DMS114 treated with DMSO at 0.1 percent for 48 hours (cell line): ENCODE results near the gene RXFP3.
"Not testable (repeated sequence)": the region's sequence is repeated elsewhere in the genome, so short reads cannot be mapped to it uniquely, and the experiment has no call there.

Experiments
- DNase-seq: peaks from one replicate; lab custom pipeline; 2025; ENCODE audit not compliant: unreplicated experiment; lab: John Stamatoyannopoulos, UW

Gene RXFP3

GRCh38 chr5:33936381-33937016 is at the start of gene RXFP3:
TSS of gene RXFP3 (plus strand) at chr5:33936386. CDS start at chr5:33936741, 355 bp downstream.
- no peak for DNase-seq

GRCh38 chr5:33887268-33887667 is 48.9 kb upstream of the RXFP3 start:
- DNase-seq, result no peak

GRCh38 chr5:33888587-33888986 is 47.6 kb upstream of the RXFP3 start:
- DNase-seq, result no peak

GRCh38 chr5:33890131-33891032 is 45.8 kb upstream of the RXFP3 start:
- DNase-seq, result no peak

GRCh38 chr5:33891446-33891787 is 44.8 kb upstream of the RXFP3 start:
- DNase-seq, result no peak

- no peak for DNase-seq
These were observed 44.2 kb upstream of the RXFP3 start, which contains the start of gene ADAMTS12 for GRCh38 chr5:33891788-33892619. TSS of gene ADAMTS12 (minus strand) at chr5:33891990. CDS start at chr5:33891856, 134 bp downstream.

GRCh38 chr5:33892620-33893137 is 43.5 kb upstream of the RXFP3 start:
- DNase-seq, result no peak

GRCh38 chr5:33894566-33894965 is 41.6 kb upstream of the RXFP3 start:
- DNase-seq, result no peak

- DNase-seq, result no peak
These were observed 35.0 kb upstream of the RXFP3 start for GRCh38 chr5:33901156-33901555.

GRCh38 chr5:33903118-33903517 is 33.1 kb upstream of the RXFP3 start:
- no peak for DNase-seq

- no peak for DNase-seq
These were observed 30.8 kb upstream of the RXFP3 start for GRCh38 chr5:33905381-33905780.

GRCh38 chr5:33906248-33906647 is 29.9 kb upstream of the RXFP3 start:
- not testable (repeated sequence) for DNase-seq

GRCh38 chr5:33914844-33915243 is 21.3 kb upstream of the RXFP3 start:
- not testable (repeated sequence) for DNase-seq

- DNase-seq, result no peak
These were observed 15.2 kb upstream of the RXFP3 start for GRCh38 chr5:33921002-33921401.

- no peak for DNase-seq
These were observed 10.9 kb upstream of the RXFP3 start for GRCh38 chr5:33925278-33925677.

- no peak for DNase-seq
These were observed 8.5 kb upstream of the RXFP3 start for GRCh38 chr5:33927685-33928084.

GRCh38 chr5:33928283-33928682 is 7.9 kb upstream of the RXFP3 start:
- DNase-seq, result no peak

- no peak for DNase-seq
These were observed 6.1 kb upstream of the RXFP3 start for GRCh38 chr5:33929925-33930690.

- DNase-seq, result no peak
These were observed 5.0 kb upstream of the RXFP3 start for GRCh38 chr5:33931136-33931535.

GRCh38 chr5:33933723-33934169 is 2.4 kb upstream of the RXFP3 start:
- DNase-seq, result no peak
